NCI-H2107 treated with DMSO at 0.1 percent for 48 hours (cell line): ENCODE results near the gene PIK3R6.
"Not testable (repeated sequence)": the region's sequence is repeated elsewhere in the genome, so short reads cannot be mapped to it uniquely, and the experiment has no call there.

Experiments used
- DNase-seq: peaks from one replicate; lab custom pipeline; 2025; ENCODE audit not compliant: unreplicated experiment; lab: John Stamatoyannopoulos, UW

PIK3R6 gene

DNA sequence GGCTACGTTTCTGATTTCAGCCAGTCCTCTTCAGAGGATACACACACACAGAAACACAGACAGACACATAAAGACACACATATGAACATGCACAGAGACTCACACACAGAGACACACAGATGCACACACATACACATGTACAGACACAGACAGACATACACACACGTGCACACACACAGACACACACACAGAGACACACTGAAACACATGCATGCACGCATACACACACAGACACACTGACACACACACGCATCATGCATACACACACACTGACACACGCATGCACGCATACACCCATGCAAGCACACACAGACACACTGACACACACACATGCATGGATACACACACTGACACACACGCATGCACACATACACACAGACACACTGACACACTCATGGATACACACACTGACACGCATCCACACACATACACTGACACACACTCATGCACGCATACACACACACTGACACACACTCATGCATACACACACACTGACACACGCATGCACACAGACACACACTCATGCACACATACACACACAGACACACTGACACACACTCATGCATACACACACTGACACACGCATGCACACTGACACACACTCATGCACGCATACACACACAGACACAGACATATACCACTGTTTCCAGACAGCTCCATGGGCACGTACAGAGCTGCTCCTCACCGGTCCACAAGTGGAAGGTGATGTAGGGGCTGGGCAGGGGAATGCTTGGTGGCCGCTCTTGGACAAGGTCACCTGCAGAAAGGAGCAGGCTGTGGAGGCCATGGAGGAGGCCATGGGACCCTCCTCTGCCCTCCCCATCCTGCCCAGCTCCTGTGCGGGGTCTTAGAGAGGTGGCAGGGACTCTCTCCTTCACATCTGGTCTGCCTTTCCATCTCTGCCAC, 38.2 kb downstream of the PIK3R6 start:
- no peak for DNase-seq

DNA sequence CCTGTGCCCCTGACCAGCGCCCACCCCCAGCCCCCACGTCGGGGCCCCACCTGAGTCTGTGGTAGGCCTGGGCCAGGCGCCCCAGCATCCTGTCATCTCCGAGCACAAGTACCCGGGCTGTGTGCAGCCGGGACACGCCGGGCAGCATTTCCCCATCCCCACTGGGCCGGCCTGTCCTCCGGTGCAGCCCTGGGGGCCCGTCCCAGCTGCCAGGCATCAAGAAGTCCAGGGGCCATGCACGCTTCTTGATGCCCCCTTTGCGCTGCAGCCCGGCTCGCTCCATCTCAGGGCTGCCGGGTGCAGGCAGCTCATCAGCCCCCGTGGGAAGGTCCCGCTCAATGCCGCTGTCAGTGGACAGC, 39.0 kb downstream of the PIK3R6 start:
- no peak for DNase-seq

DNA sequence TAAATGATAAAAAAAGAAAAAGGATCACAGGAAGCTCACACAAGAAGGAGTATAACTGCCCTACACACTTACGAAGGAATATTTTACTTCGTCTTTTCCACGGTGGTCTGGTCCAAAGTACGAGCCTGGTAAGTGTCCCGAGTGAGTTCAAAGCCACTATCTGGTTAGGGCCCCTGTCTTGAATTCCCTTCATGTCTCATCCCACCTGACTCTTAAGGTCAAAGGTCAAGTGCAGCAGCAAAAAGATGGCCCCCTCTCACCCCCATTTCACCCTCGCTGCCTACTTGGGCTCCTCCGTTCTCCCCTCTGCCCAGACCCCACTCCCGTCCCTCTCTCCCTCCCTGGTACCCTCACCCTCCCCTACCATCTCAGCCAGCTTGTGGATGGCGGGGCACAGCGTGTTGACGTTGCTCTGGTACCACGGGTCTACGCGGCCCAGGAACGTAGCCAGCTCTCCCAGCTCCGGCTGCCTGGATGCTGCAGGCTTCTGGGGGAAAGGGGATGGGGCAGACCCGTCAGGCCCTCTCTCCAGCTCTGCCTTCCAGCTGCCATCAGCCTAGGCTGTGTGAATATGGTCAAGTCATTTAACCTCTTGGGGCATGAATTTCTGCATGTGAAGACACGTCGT, 40.6 kb downstream of the PIK3R6 start:
- DNase-seq: no peak

DNA sequence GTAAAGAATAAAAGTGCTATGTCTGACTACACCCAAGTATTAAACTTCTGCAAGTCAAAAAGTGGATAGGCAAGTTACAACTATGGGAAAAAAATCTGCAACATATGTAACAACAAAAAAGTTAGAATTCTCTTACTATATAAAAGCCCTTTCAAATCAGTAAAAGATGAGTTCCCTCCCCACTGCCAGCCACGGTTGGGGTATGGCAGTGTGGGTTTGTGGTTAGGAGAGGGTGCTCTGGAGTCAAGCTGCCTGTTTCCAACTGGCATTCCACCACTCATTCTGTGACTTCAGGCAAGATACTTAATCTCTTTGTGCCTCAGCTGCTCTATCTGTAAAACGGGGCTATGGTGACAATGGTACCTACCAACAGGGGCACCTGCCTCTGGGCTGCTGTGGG, 41.7 kb downstream of the PIK3R6 start:
- DNase-seq: no peak

DNA sequence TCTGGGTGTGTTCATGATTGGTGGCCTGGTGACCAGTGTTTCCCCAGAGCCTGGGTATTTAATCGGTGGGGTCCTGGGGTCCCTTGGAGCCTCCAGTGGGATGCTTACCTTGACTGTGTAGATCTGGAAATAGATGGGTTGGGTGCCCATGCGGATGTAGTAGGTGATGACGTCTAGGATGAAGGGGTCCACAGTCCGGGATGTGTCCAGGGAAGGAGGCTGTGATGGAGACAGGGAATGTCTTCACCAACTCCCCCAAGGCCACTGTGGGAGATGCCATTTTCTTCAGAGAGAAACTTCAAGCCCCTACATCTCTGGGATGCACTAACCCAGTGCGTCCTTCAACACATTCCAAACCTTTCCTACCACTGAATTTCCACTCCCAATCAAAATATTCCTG, 44.2 kb downstream of the PIK3R6 start:
- no peak for DNase-seq

DNA sequence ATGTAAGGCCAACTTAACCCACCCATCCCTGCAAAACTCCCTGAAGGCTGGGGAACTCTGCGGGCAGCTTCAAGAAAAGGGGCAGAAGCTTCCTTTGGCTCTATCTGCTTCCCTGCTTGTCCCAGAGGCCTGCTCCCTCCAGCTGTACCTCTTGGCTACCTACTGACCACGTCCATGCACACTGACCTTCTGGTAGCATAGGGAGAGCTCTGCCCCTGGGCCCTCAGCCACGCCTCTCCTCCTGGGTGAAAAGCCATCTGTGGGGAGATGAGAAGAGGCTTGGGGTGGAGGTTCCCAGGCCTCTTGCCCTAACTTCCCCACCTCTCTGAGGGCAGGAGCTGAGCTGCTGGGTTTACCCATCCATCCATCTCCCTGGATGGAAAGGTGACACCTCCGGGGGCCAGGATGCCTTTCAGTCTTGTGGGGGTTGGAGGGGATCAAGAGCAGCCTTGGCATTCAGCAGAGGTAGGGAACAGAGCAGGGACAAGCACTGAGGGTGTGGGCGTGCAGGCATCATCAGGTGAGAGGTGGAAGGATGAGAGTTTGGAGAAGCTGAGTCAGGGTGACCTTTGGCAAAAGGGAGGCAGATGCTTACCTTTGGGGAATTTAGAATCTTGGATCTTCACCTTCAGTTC, 45.0 kb downstream of the PIK3R6 start:
- DNase-seq: no peak

DNA sequence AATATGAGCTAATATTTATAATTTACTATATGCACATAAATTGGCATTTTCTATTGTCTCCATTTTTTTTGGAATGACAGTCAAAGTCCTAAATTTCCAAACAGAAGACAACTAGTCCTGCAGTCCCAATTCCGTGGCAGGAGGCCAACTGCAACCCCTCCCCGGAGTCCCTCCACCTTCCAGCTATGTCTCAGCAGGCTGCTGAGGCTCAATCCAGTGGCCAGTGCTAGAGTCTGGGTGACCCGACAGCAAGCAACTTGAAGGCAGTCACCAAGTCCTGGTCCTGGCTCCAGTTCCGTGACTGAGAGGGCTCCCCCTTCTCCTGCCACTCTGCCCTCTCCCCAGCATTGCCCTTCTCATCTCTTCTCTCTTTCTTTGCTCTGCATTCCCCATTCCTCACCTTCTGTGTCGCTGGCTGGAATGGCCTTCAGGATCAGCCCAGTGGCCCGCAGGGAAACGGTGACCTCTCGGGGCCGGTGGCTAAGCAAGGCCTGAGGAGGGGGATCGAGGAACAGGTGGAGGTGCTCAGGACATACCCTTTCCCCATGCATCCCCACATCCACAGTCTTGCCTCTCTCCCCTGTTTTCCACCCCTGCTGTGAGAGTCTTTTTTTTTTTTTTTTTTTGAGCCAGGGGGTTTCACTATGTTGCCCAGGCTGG, 45.9 kb downstream of the PIK3R6 start:
- no peak for DNase-seq

DNA sequence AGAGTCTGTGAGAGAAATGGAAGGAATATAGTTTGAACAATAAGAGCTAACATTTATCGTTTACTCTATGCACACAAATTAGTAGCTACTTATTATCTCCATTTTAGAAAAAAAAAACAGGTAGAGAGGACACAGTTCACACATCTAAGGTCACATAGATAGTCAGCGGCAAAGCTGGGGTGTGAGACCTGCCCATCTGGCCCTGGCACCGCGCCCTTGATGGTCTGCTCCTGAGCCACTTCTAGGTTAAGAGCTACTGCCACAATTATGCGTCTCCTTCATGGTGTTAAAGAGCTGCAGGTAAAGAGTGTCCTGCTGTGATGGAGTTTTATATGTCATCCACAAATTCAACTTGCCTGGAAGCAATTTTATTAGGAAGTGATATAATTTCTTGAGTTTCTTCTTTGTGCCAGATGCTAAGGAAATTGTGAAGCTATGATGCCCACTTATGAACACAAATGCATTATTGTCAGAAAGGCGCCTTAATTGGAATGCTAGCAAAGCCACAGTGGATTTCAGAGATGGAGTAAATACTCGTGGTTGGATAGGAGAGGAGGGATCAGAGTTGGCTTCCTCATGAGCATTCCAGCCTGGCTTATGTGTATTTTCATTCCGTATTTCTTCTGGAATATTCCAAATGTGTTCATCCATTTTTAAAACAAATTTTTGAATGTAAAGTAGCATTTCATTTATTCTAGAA, 47.0 kb downstream of the PIK3R6 start:
- no peak for DNase-seq

DNA sequence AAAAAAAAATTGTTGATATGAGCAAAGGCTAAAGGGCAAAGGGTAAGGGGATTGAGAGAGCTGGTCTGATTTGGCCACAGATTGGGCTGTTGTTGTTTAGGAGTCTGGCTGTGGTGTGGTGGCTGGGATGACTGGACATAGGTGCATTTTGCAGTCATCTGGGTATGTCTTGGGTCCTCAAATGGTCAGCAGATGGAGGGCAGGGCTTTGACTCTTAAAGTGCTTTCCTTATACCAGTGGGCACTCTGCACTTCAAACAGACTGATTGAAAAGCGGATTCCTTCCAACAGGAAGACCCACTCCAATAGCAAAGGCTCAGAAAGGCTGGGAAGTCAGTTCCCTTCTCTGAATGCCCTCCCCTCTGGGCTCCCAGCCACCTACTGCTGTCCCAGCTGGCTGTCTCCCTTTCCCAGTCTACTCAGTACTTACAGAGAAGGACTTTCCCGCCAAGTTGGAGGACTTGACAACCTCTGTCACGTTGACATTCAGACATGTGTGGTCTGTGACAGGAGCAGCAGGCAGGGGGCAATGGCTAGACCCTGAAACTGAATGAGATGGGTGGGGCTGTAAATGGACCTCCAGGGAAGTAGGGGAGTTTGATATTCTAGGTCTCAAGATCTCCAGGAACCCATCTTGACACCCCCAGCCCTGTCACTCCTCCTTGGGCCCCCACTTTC, 48.7 kb downstream of the PIK3R6 start:
- no peak for DNase-seq

DNA sequence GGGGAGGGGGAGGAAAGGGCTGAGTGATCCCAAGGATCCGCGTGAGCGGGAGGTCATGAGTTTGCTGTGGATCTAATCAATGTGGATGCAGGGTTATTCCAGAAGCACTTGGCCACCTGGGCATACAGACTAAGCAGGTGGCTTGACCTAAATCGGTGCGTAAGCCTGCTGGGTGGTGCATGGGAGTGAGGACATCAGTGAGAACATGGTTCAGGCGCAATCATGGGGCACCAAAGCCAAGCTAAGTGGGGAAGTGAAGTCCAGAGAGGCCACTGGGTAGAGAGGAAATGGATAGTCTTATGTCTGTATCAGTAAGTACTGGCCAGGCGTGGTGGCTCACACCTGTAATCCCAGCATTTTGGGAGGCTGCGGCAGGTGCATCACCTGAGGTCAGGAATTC, 49.4 kb downstream of the PIK3R6 start:
- DNase-seq: no peak

DNA sequence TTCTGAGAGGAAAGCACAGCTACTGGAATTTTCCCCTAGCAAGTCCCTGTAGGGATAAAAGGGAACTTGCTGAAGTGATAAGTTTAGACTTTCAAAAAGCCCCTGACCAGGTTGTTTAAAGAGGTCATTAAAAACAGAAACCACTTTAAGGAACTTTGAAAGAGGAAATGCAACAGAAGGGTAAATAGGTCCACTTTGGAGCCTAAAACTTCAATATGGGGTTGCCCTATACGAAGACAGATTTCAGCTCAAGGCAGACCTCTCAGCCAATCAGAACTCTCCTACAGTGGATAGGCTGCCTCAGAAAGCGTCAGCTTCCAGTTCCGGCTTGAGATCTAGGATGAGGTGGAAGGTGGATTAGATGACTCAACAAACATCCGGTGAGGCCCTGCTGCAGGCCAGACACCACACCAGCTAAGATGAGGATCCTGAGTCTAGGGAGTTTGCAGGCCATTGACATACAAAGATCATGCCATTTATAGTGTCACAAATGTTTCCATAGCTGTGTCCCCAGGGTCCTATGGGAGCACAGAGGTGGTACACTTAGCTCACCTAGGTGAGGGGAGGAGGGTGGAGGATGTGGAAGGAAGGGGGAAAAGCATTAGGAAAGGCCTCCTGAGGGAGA, 60.4 kb downstream of the PIK3R6 start:
- no peak for DNase-seq

DNA sequence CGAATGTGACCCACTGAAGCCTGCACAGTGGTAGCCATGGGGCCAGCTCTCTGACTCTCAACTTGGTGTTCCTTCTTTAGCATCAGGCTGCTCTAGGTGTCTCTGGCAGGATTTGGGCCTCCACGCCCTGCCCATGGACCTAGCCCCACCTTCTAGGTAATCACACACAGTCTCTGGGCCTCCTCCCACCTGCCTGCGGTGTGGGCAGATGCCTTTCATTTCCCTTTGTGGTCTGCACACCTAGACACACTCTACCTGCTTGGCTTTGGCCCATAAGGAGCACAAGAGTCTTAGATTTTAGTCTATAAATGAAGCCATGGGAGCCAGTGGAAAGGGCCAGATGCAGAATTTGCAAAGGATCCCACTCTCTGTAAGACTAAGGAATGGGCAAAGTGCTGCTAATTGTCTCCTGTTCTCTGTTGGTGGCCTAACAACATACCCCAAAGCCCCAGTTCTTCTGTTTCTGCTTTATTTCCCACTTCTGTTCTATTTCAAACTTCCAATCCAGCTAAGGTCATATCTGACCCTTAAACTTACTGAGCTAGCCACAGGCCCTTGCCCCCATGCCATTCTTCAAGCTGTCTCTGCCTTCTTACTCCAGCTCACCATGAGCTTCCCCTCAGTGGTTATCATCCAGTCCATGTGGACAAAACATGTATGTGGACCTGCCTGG, 61.1 kb downstream of the PIK3R6 start:
- DNase-seq: no peak

DNA sequence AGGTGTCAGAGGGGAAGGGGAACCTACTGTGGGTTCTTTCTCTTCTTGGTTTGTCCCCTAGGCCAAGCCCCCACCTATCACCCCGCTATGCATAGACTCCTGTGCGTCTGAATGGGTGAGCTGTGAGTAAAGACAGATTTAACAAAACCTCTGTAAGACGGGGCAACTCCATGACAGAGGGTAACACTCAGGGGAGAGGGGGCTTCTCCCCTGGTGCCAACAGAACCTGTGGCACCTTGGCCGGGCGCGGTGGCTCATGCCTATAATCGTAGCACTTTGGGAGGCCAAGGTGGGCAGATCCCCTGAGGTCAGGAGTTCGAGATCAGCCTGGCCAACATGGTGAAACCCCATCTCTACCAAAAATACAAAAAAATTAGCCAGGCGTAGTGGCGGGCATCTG, 62.1 kb downstream of the PIK3R6 start:
- not testable (repeated sequence) for DNase-seq

DNA sequence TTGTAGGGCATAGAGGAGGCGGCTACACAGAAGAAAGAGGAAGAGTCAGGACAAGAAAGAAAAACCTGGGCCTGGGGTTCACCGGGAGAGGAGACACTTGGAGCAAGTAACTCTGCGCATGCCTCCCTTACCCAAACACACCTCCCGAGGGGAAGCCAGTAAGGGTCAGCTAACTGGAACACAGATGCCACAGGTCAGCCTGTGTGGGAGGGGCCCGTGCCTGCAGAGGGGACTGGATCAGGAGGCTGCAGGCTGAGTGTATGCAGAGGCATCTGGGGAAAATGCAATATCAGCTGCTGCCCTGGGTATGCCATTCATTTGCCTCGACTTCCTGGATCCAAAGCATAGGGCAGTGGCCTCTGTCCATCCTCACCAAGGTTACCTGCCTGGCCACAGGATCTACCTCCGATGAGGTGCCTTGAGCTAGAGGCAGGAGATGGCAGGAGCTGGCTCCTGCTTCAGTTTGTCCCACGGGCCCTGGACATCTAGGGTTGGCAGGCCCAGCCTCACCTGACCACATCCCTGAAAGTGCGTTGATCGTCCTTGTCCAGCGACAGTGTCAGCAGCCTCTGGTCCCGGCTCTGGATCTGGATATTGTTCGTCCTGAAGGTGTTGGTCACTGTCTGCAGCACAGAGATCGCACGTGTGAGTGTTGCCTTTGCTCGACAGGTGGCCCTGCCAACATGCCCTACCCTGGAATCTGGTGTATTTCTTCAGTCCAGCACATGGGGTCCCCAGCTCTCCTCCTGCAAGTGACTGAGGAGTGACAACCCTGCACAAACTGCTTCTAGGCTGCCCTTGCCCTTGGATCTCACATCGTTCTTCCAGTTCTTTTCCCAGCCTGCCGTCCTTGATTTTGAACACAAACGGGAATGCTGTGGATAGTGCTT, 63.7 kb downstream of the PIK3R6 start:
- no peak for DNase-seq

DNA sequence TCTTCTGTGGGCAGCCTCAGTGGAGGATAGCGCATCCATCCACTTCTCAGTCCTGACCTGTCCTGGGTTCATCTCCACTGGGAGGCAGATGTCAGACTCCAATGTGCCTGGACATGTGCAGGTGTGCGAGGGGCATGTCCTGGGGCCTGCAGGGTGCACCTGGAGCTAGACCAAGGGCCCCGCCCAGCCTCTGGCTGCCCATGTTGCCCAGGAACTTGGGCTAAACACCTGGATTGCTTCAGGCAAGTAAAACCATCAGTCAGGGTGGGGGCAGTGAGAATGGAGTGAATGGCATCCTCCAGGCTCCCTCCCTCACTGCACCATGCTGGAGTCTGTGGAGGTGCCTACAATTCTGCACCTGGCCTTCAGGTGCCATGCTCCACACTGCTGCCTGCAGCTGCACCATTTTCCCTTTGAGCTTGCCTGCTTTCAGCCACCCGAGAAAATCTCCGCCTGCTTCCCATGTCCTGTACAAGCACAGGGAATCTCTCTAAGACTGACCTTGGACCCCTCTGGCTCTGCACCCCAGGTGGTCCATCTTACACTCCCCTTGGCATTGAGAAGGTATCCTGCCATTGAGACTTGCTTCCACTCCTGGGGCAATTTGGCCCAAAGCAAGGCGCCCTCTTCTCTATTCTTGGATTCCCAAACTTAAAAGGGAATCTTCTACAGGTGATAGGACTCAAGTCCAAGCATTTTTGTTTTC, 66.2 kb downstream of the PIK3R6 start:
- DNase-seq: no peak

DNA sequence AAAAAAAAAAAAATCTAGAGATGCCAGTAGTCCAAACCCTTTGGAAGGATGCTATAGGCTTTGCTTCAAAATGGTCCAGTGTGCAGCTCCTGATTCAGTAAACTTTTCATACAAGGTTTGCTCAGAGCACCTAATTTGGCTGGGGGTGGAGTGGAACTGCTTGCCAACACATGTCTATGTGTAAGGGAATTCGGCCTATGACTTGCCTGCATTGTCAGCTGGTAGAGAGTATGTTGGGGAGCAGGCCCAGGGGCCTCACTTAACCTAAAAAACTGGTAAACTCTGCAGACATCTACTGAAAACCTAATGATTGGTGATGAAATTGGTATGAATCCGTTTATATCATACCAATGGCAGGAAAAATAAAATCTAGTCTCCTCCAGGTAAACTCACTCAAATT, 66.8 kb downstream of the PIK3R6 start:
- DNase-seq: no peak

DNA sequence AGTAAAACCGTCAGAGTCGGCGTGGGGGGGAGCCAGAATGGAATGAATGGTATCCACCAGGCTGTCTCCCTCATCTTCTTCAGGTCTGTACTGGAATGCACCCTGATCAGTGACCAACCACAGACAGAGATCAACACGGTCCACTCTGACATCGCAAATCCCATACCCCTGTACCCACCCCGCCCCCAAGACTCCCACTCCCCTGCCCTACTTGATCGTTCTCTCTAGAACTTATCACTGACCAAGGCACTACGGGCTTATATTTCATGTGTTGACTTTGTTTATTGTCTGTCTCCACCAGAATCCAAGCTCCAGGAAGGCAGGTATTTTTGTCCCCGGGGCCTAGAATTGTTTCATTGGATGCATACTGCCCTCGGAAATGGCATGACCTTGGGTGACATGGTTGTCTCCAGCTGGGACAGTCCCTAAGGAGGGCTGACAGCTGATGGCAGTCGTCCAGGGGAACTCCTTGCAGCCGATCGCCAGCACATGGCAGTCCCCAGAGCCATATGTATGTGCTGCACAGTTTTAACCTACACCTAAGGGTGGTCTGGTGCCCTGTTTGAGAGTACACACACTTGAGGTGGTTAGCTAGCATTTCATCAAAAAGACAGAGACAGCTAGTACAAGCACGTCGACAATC, 67.8 kb downstream of the PIK3R6 start:
- no peak for DNase-seq
